Ectodermal cell (in vitro differentiated cells): ENCODE measurements around the gene CTBP2.

Experiments
- H3K27ac ChIP-seq: 2 replicates; pipeline ENCODE4 v1.7.0; 2013; ENCODE audit warnings: mild to moderate bottlenecking, low read depth, low read length; ENCODE audit not compliant: insufficient read depth, poor library complexity, severe bottlenecking
- H3K27me3 ChIP-seq: 2 replicates; pipeline ENCODE4 v1.7.0; 2013; ENCODE audit warnings: mild to moderate bottlenecking, low read length; ENCODE audit not compliant: insufficient read depth, control insufficient read depth, poor library complexity, severe bottlenecking
- H3K36me3 ChIP-seq: one replicate; pipeline ENCODE4 v1.7.0; 2013; ENCODE audit warnings: low read length; ENCODE audit not compliant: control insufficient read depth, insufficient read depth
- H3K4me1 ChIP-seq: one replicate; pipeline ENCODE4 v1.7.0; 2013; ENCODE audit warnings: low read length; ENCODE audit not compliant: control insufficient read depth, insufficient read depth
- H3K4me3 ChIP-seq: 2 replicates; pipeline ENCODE4 v1.7.0; 2013; ENCODE audit warnings: low read depth, low read length, control low read depth; ENCODE audit not compliant: insufficient read depth
- H3K9me3 ChIP-seq: 2 replicates; pipeline ENCODE4 v1.7.0; 2013; ENCODE audit warnings: mild to moderate bottlenecking, low read length, moderate library complexity; ENCODE audit not compliant: control insufficient read depth
- WGBS, 2 experiments: methylation state at CpG; one replicate each; pipeline ENCODE4 v1.1.7; 2013; ENCODE audit warnings: missing lambda C conversion rate in 2 of 2; 5-methylcytosine and 5-hydroxymethylcytosine counted together

Gene CTBP2

GRCh38 chr10:125011171-125011925, 149.0 kb downstream of the CTBP2 start:
- WGBS, 2 experiments = 93 to 96% methylated on average over 16 of the region's 16 CpGs
- no peaks in the 10 kb centered on the region for H3K27me3 ChIP-seq
- no peak overlapping the region for H3K4me3 ChIP-seq
- H3K36me3 ChIP-seq = no peaks in the 10 kb centered on the region
- peaks cover 9% of the 10 kb centered on the region for H3K4me1 ChIP-seq
- H3K9me3 ChIP-seq = no peaks in the 10 kb centered on the region
- no peak overlapping the region for H3K27ac ChIP-seq

- H3K27ac ChIP-seq = no peak overlapping the region
- 95 to 96% methylated on average over 5 of the region's 5 CpGs for WGBS, 2 experiments
- H3K27me3 ChIP-seq = no peaks in the 10 kb centered on the region
- H3K36me3 ChIP-seq = no peaks in the 10 kb centered on the region
- H3K4me1 ChIP-seq = peaks cover 9% of the 10 kb centered on the region
- no peaks in the 10 kb centered on the region for H3K9me3 ChIP-seq
- H3K4me3 ChIP-seq = no peak overlapping the region
Observed at GRCh38 chr10:125010362-125010761, 150.0 kb downstream of the CTBP2 start.

DNA sequence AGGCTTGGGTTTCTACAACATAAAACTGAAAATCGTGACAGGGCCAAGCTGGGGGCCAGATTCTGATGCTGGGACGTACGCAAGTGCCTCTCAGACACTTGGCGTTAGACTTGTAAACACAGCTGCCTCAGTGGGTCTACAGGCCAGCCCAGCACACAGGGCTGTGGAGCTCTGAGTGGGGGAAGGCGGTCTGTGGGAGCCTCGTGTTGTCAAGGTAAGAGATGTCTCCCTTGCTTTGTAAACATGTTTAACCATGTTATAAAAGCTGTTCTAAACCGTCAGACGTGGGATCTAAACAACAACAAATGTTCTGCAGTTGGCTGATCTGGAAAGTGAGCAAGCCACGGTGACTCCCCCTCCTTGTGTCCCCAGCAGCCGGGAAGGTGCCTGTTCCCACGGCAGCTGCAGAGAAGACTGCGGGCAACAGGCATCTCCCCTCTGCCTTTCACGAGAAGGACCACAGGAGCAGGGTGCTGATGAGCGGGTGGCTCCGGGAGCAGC, 150.7 kb downstream of the CTBP2 start:
- Histone ChIP-seq H3K4me3 (no peak overlapping the region), H3K27ac (peak overlapping the region; percentile 0), H3K4me1 (peaks cover 15% of the 10 kb centered on the region), H3K9me3 (no peaks in the 10 kb centered on the region), H3K27me3 (no peaks in the 10 kb centered on the region), H3K36me3 (no peaks in the 10 kb centered on the region)
- WGBS, 2 experiments = 87% methylated on average over 15 of the region's 15 CpGs

DNA sequence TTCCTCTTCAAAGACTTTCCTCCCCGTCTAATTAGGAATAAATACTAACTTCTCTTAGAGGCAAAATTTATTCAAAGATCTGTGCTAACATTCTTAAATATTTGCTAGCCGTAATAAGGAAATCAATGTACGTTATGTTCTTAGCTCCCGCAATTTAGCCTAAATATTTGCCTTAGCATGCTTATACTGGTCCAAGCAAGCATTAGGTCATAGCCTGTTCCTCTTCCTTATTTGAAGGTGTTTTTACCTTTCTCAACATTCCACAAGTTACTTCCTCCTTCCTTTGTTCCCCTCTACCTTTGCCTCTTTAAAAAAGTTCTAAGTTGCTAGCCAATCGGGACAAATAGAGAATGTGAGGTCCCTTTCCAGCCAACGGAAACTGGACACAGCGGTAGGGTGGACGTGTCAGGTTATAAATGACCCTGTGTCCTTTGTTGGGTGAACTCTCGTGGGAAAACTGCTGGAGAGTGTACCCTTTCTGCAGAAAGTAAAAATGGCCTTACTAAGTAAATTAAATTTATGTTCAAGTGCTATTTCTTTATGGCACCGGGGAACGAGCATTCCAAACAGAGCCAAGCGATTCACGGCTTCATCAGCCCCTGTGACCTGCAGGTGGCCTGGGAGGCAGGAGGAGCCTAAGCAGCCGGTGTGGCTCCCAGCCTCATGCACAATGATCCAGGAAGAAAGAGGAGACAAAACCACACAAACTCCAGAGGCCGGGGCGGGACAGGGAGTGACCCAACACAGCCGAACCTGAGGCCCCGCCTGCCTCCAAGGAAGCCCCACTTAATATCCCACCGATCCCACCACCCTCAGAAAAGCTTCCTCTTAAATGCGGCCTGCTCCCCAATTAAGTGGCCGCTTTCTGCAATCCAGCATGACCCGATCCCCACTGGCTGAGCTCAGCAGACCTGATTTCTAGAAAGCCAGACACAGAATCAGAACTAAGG, 151.4 kb downstream of the CTBP2 start:
- WGBS, 2 experiments = 79% methylated on average over 22 of the region's 22 CpGs
- no peaks in the 10 kb centered on the region for H3K9me3 ChIP-seq
- H3K36me3 ChIP-seq = no peaks in the 10 kb centered on the region
- H3K4me1 ChIP-seq = peaks cover 15% of the 10 kb centered on the region
- H3K4me3 ChIP-seq = no peak overlapping the region
- no peaks in the 10 kb centered on the region for H3K27me3 ChIP-seq
- peak overlapping the region; percentile 0 for H3K27ac ChIP-seq

DNA sequence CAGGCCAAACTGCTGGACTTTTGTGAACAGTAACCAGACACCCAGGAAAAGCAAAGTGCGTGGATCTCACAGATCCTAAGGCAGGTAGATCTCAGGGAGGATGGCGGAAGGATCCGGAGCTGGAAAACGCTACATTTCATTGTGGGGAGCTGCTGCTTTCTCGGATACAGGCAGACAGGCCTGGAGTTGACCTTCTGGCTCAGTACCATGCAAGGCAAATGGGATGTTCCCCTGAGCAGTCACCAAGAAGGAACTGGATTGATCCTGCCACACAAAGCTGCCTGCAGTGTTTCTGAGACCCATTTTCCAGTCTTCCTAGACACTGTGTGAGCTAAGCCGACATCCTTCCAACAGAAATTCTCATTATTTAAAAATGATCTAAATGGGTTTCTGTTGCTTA, 152.9 kb downstream of the CTBP2 start:
- no peaks in the 10 kb centered on the region for H3K9me3 ChIP-seq
- H3K4me3 ChIP-seq = no peak overlapping the region
- H3K27me3 ChIP-seq = no peaks in the 10 kb centered on the region
- H3K27ac ChIP-seq = no peak overlapping the region
- WGBS, 2 experiments = 92 to 94% methylated on average over 5 to 6 of the region's 6 CpGs
- peaks cover 15% of the 10 kb centered on the region for H3K4me1 ChIP-seq
- peaks cover 2% of the 10 kb centered on the region for H3K36me3 ChIP-seq

DNA sequence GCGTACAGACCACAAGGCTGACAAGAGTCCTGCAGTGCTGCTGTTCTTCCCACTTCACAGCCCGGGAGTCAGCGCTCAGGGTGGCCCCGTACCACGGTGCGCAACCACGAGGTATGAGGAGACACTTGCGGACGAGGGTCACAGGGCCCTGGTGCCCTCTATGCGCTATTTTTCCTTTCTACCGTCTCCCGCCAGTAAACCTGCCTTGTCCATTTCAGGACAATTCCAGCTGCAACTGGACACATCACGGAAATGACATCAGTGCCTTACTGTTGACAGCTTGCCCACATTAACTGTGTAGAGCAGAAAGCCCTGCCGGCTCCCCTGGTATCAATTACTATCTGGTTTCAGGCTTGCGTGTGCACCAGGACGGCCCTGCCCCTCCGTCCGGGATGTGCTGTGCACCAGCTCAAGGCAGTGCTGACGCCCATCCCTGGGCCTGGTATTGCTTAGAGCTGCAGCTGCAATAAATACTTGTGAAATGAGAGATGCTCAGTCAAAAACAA, 153.4 kb downstream of the CTBP2 start:
- Histone ChIP-seq H3K27ac (no peak overlapping the region), H3K4me1 (peaks cover 15% of the 10 kb centered on the region), H3K4me3 (no peak overlapping the region), H3K27me3 (no peaks in the 10 kb centered on the region), H3K36me3 (peaks cover 6% of the 10 kb centered on the region), H3K9me3 (no peaks in the 10 kb centered on the region)
- WGBS, 2 experiments = 89 to 90% methylated on average over 19 of the region's 19 CpGs

GRCh38 chr10:125006188-125006680, 154.1 kb downstream of the CTBP2 start:
- Histone ChIP-seq H3K4me1 (peaks cover 15% of the 10 kb centered on the region), H3K27me3 (no peaks in the 10 kb centered on the region), H3K27ac (no peak overlapping the region), H3K9me3 (no peaks in the 10 kb centered on the region), H3K36me3 (peaks cover 6% of the 10 kb centered on the region), H3K4me3 (no peak overlapping the region)
- 96 to 97% methylated on average over 9 of the region's 9 CpGs for WGBS, 2 experiments

DNA sequence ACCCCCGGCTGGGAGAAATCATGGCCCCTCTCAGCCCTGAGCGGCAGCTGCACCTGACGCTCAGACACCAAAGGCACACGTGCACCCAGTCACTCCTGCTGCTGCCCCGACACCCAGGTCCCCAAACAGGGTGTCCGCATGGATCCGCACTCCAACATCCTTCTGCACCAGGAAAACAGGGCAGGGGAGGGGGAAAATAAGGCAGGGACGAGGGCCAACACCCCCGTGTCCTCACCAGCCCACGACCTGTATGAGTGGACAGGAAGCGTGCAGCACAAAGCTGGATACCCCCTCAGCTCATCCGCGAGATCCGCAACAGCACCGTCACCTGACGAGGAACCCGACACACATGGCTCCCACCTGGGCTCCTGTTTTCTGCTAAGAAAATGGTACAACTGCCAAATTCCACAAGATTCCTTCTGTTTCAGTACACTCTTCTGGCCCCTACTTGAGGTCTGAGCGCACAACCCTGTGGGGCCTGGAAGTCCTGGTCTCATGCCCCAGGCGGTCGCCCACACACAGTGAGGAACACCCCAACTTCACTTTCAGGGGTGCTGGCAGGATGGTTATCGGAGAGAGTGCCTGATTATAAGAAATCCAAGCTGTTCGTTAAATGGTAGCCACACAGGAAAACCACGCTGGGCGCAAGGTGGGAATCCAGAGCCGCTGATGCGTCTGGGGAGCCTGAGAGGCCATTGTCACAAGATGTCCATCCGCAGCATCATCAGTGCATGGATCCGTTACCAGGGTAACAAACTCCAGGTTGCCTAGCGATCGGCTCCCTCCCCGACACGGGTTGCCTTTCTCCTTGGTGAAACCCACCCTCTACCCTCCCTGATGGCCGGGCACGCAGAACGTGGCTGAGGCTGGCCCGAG, 154.8 kb downstream of the CTBP2 start:
- Histone ChIP-seq H3K27ac (no peak overlapping the region), H3K4me3 (no peak overlapping the region), H3K9me3 (no peaks in the 10 kb centered on the region), H3K4me1 (peaks cover 15% of the 10 kb centered on the region), H3K36me3 (peaks cover 6% of the 10 kb centered on the region), H3K27me3 (no peaks in the 10 kb centered on the region)
- WGBS, 2 experiments = 95 to 97% methylated on average over 36 of the region's 36 CpGs

- Histone ChIP-seq H3K27ac (no peak overlapping the region), H3K36me3 (peaks cover 6% of the 10 kb centered on the region), H3K27me3 (no peaks in the 10 kb centered on the region), H3K9me3 (no peaks in the 10 kb centered on the region), H3K4me3 (no peak overlapping the region), H3K4me1 (peaks cover 13% of the 10 kb centered on the region)
- 91 to 93% methylated on average over 19 of the region's 19 CpGs for WGBS, 2 experiments
Observed at GRCh38 chr10:125004571-125005311, 155.6 kb downstream of the CTBP2 start.
